22Rv1 (cell line): ENCODE results near the gene ASPRV1.

Experiments
- CTCF ChIP-seq: fragments of 450-650 bp; IDR thresholded peaks from 2 replicates; pipeline ENCODE4 v1.5.1; 2017; ENCODE audit warnings: mild to moderate bottlenecking
- ZFX ChIP-seq: fragments of 450-650 bp; IDR thresholded peaks from 2 replicates; pipeline ENCODE4 v1.6.1; 2017; ENCODE audit warnings: antibody characterized with exemption, borderline replicate concordance

GRCh38 chr2:69972822-69973221 lies 11.4 kb upstream of the ASPRV1 start:
- TF ChIP-seq CTCF (no peak), ZFX (no peak)
